GM12878 (cell line): ENCODE measurements around the gene CENPX. TPM values are rescaled to one million over a fixed set of nuclear protein-coding genes. Genes with fewer than 3 reads are reported as not detected.
A peak's percentile ranks its signal among the peaks of the same experiment; 100 is the strongest.

Source experiments
- ATAC-seq: fragments of 200-7000 bp; cut with Tn5 transposase; 3 replicates; pipeline ENCODE4 v1.9.1; 2020; ENCODE audit warnings: mild to moderate bottlenecking, moderate library complexity
- BruUV-seq: library from RNA; stranded (reverse); fragments of 400-500 nt; replicated peaks from 2 replicates; lab custom pipeline; 2021; lab: Mats Ljungman, UMichigan
- CTCF ChIA-PET: fragments of 300-600 bp; sonication (Branson Sonifier 250); formaldehyde crosslinking; extraction: SDS; loops from one replicate; lab custom pipeline; 2021; ENCODE audit warnings: inconsistent platforms; lab: Yijun Ruan, JAX
- POLR2A ChIA-PET: fragments of 350-600 bp; formaldehyde crosslinking; extraction: SDS; loops from one replicate; lab custom pipeline; 2021; ENCODE audit warnings: inconsistent platforms; lab: Charles Lee
- RAD21 ChIA-PET: fragments of 300-600 bp; sonication (Branson Sonifier 250); formaldehyde crosslinking; loops from one replicate; lab custom pipeline; 2023; ENCODE audit warnings: antibody characterized with exemption; ENCODE audit not compliant: unreplicated experiment; lab: Charles Lee
- SMC1A ChIA-PET: fragments of 300-600 bp; sonication (Branson Sonifier 250); formaldehyde crosslinking; loops from one replicate; lab custom pipeline; 2023; ENCODE audit not compliant: unreplicated experiment, uncharacterized antibody; lab: Charles Lee
- DNase-seq: peaks from one replicate; pipeline ENCODE4 v3.0.0-alpha.2; 2011; ENCODE audit warnings: low read depth, low spot score
- FAIRE-seq: peaks from 3 replicates; lab custom pipeline; 2011; peaks lifted over from hg19 to GRCh38; lab: Jason Lieb, UNC
- H2AFZ ChIP-seq: 2 replicates; pipeline ENCODE4 v1.6.0; 2011; ENCODE audit warnings: low read depth, low read length, control low read depth; ENCODE audit not compliant: control insufficient read depth
- H3K27ac ChIP-seq: 2 replicates; pipeline ENCODE4 v1.5.1; 2011; ENCODE audit warnings: control low read depth; ENCODE audit not compliant: control insufficient read depth, insufficient read depth
- H3K27me3 ChIP-seq, 2 experiments: replicated peaks in 1 of 2; 2 replicates each; pipeline versions ENCODE4 v1.6.0 to v1.6.1; 2011; ENCODE audit warnings: low read length in 1 of 2; ENCODE audit not compliant: control insufficient read depth in 2 of 2, insufficient read depth in 2 of 2
- H3K36me3 ChIP-seq, 2 experiments: 2 replicates each; pipeline ENCODE4 v1.5.1; 2011; ENCODE audit warnings: low read length in 1 of 2; ENCODE audit not compliant: control insufficient read depth in 2 of 2, insufficient read depth in 2 of 2
- H3K4me1 ChIP-seq: 2 replicates; pipeline ENCODE4 v1.6.1; 2011; ENCODE audit warnings: mild to moderate bottlenecking, low read length, moderate library complexity, mixed read lengths; ENCODE audit not compliant: control insufficient read depth, insufficient read depth
- H3K4me2 ChIP-seq: 2 replicates; pipeline ENCODE4 v1.6.0; 2011; ENCODE audit warnings: control low read depth; ENCODE audit not compliant: control insufficient read depth, insufficient read depth
- H3K4me3 ChIP-seq: fragments of 200-600 bp; sonication (generic); 2 replicates; pipeline ENCODE4 v1.5.1; 2016
- H3K79me2 ChIP-seq: 2 replicates; pipeline ENCODE4 v1.6.0; 2011; ENCODE audit warnings: low read length; ENCODE audit not compliant: control insufficient read depth, insufficient read depth
- H3K9ac ChIP-seq: 2 replicates; pipeline ENCODE4 v1.8.0; 2011; ENCODE audit warnings: low read length, control low read depth, mixed read lengths; ENCODE audit not compliant: control insufficient read depth, insufficient read depth
- H3K9me3 ChIP-seq: replicated peaks from 3 replicates; pipeline ENCODE4 v1.5.1; 2011; ENCODE audit warnings: mild to moderate bottlenecking, low read length; ENCODE audit not compliant: control insufficient read depth, insufficient read depth
- H4K20me1 ChIP-seq: 2 replicates; pipeline ENCODE4 v1.6.0; 2011; ENCODE audit not compliant: control insufficient read depth, insufficient read depth
- ASH2L ChIP-seq: fragments of 300-600, 200-600 bp; sonication (generic); IDR thresholded peaks from 2 replicates; pipeline ENCODE4 v1.6.1; 2017; ENCODE audit warnings: low read depth, mild to moderate bottlenecking, borderline replicate concordance
- CBX5 ChIP-seq: sonication (generic); IDR thresholded peaks from 2 replicates; pipeline ENCODE4 v1.6.1; 2016; ENCODE audit warnings: low read depth, moderate library complexity, mild to moderate bottlenecking, inconsistent platforms
- E2F4 ChIP-seq: IDR thresholded peaks from 2 replicates; pipeline ENCODE4 v1.6.1; 2012; ENCODE audit warnings: low read depth, low read length, improper control_type of control experiment
- EGR1 ChIP-seq, 2 experiments: IDR thresholded peaks; 1 replicate in 1 of 2; 2 replicates in 1 of 2; pipeline ENCODE4 v1.6.1; 2011 to 2012; ENCODE audit warnings: low read depth in 2 of 2, low read length in 2 of 2, borderline replicate concordance in 1 of 2, mild to moderate bottlenecking in 1 of 2, moderate library complexity in 1 of 2
- SMAD1 ChIP-seq: fragments of 450-650 bp; IDR thresholded peaks from 2 replicates; pipeline ENCODE4 v1.6.1; 2018; ENCODE audit warnings: mild to moderate bottlenecking, low read depth; ENCODE audit not compliant: partially characterized antibody
- YY1 ChIP-seq: IDR thresholded peaks from 2 replicates; pipeline ENCODE4 v1.6.1; 2011; ENCODE audit warnings: low read depth, mild to moderate bottlenecking, low read length
- WGBS: methylation state at CpG from one replicate; pipeline ENCODE4 v1.1.6; 2016; ENCODE audit warnings: low lambda C conversion rate; ENCODE audit not compliant: insufficient replicate concordance, insufficient coverage; ENCODE audit errors: missing lambda C conversion rate; 5-methylcytosine and 5-hydroxymethylcytosine counted together
- in situ Hi-C: fragments of 300-500 bp; cut with MboI; formaldehyde crosslinking; loops from 9 replicates; pipeline ENCODE4 v1.14.3; 2018; ENCODE audit warnings: mixed read lengths
- intact Hi-C: fragments of 100-400 bp; cut with micrococcal nuclease; formaldehyde crosslinking; loops from one replicate; pipeline ENCODE4 v1.14.2; 2022; ENCODE audit not compliant: unreplicated experiment
- polyA plus RNA-seq, 11 experiments: library from polyadenylated mRNA; depleted of rRNA in 4 of 11; unstranded in 6 of 11; stranded (reverse) in 5 of 11; fragments of >200 nt; fragmentation: Nextera tagmentation in 4 of 11; fragmentation: Illumina TruSeq in 1 of 11; extraction: Ambion mirVana in 4 of 11; extraction: Trizol in 1 of 11; gene quantifications; 1 replicate in 1 of 11; 2 replicates in 10 of 11; pipeline versions ENCODE4 v1.2.1 to v1.2.3, GENCODE V29; 2011 to 2016; ENCODE audit warnings: inconsistent platforms in 2 of 11, missing spikeins in 2 of 11, low read depth in 1 of 11
- total RNA-seq, 4 experiments: library from RNA; depleted of rRNA in 3 of 4; stranded (reverse); fragments of >200 nt in 3 of 4; fragmentation: Illumina TruSeq in 1 of 4; extraction: Trizol in 1 of 4; gene quantifications; 2 replicates each; pipeline versions ENCODE4 v1.2.1 to v1.2.3, GENCODE V29; 2013 to 2021
- TF ChIP-seq, protein P1 (sequence below): IDR thresholded peaks from 2 replicates; pipeline ENCODE4 v1.6.1; 2011; ENCODE audit warnings: borderline replicate concordance, low read depth, mild to moderate bottlenecking, moderate library complexity, mixed read lengths, low read length; ENCODE audit not compliant: insufficient read depth; ENCODE audit errors: extremely low read length
- TF ChIP-seq, protein P2 (sequence below): fragments of 450-650 bp; formaldehyde crosslinking; IDR thresholded peaks from 2 replicates; pipeline ENCODE4 v1.5.0; 2022; ENCODE audit warnings: mild to moderate bottlenecking, missing genetic modification characterization

CENPX gene
- total and polyA plus RNA-seq, 10 of the 15 experiments (the other 5 are each of a cell fraction or from before 2014, with no cell fraction given), result 11.7 to 182 (median 71.9) TPM

DNA sequence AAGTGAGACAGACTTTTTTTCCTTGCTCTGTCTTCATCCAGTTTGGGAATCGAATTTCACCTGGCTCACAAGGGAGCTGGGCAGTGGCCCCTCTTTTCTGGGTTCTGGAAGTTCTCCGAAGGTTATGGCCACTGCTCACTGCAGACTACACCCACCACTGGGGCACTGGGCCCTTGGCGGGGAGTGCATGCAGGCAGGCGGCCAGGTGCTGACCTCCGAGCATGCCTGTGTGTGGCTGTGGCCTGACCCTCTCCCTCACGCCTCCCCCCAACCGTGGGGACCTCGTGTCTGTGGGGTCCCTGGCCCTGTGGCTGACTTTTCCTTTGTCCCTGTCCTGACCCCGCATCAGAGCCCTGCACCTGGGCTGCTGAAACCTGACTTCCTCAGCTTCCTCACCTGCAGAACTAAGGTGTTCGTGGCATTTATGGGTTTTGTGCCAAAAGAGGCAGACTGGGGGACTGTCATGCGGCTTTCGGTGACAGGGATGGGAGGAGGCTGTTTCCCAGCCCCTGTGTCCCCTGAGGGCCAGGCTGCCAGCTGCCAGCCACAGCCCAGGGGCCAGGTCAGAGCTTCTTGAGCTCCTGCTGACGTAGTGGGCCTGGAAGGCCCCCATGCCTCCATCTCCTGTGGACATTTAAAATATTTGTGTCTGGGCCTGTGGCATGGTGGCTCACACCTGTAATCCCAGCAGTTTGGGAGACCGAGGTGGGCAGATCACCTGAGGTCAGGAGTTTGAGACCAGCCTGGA lies 23.8 kb downstream of the CENPX start:
- Histone ChIP-seq H3K27me3 (no peaks in the 10 kb centered on the region), H3K4me1 (no peaks in the 10 kb centered on the region), H4K20me1 (no peaks in the 10 kb centered on the region), H3K9me3 (no peaks in the 10 kb centered on the region), H3K36me3 (peaks cover 0 to 3% of the 10 kb centered on the region in 2 experiments; a peak in 3 of 4 replicates), H3K27ac (no peak overlapping the region), H3K4me2 (no peak overlapping the region), H3K9ac (no peak overlapping the region), H3K4me3 (no peak overlapping the region), H3K79me2 (no peaks in the 10 kb centered on the region), H2AFZ (no peak overlapping the region)
- SMC1A ChIA-PET, result no interaction called here
- in situ Hi-C loops (no loop called here), intact Hi-C loops (no loop called here)
- CTCF ChIA-PET, result interaction anchor here (1.3 kb wide), 1 partner anchor 22 kb away, joined by 3 read pairs; no protein-coding TSS in a partner anchor
- TSS peak; percentile 49 for BruUV-seq
- no peak for ATAC-seq
- WGBS, result 87% methylated on average over 14 of the region's 14 CpGs
- TF ChIP-seq E2F4 (no peak), YY1 (no peak), SMAD1 (no peak), CBX5 (no peak), ASH2L (no peak), EGR1 (IDR thresholded peaks at IDR 0.05; ENCODE audit: borderline replicate concordance in 1 of 2, low read depth in 2 of 2, low read length in 2 of 2) (no peak)
- TF ChIP-seq, protein P1, sequence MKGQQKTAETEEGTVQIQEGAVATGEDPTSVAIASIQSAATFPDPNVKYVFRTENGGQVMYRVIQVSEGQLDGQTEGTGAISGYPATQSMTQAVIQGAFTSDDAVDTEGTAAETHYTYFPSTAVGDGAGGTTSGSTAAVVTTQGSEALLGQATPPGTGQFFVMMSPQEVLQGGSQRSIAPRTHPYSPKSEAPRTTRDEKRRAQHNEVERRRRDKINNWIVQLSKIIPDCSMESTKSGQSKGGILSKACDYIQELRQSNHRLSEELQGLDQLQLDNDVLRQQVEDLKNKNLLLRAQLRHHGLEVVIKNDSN, result no peak
- TF ChIP-seq, protein P2, sequence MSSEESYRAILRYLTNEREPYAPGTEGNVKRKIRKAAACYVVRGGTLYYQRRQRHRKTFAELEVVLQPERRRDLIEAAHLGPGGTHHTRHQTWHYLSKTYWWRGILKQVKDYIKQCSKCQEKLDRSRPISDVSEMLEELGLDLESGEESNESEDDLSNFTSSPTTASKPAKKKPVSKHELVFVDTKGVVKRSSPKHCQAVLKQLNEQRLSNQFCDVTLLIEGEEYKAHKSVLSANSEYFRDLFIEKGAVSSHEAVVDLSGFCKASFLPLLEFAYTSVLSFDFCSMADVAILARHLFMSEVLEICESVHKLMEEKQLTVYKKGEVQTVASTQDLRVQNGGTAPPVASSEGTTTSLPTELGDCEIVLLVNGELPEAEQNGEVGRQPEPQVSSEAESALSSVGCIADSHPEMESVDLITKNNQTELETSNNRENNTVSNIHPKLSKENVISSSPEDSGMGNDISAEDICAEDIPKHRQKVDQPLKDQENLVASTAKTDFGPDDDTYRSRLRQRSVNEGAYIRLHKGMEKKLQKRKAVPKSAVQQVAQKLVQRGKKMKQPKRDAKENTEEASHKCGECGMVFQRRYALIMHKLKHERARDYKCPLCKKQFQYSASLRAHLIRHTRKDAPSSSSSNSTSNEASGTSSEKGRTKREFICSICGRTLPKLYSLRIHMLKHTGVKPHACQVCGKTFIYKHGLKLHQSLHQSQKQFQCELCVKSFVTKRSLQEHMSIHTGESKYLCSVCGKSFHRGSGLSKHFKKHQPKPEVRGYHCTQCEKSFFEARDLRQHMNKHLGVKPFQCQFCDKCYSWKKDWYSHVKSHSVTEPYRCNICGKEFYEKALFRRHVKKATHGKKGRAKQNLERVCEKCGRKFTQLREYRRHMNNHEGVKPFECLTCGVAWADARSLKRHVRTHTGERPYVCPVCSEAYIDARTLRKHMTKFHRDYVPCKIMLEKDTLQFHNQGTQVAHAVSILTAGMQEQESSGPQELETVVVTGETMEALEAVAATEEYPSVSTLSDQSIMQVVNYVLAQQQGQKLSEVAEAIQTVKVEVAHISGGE (CRISPR knock-in tag), result no peak
- POLR2A ChIA-PET, result no interaction called here
- FAIRE-seq, result no peak
- no peak for DNase-seq
- RAD21 ChIA-PET, result no interaction called here
